SK-N-SH treated with all-trans-retinoic acid at 6 μM for 48 hours (cell line): ENCODE data around the gene CCNI2.
A peak's percentile ranks its signal among the peaks of the same experiment; 100 is the strongest.

Experiments
- ATAC-seq: fragments of 200-7000 bp; cut with Tn5 transposase; 3 replicates; pipeline ENCODE4 v1.9.1; 2020; ENCODE audit warnings: mild to moderate bottlenecking, moderate library complexity
- ARNTL ChIP-seq: fragments of 450-650 bp; formaldehyde crosslinking; IDR thresholded peaks from 2 replicates; pipeline ENCODE4 v1.5.0; 2020; ENCODE audit warnings: low read depth, mild to moderate bottlenecking, moderate library complexity, borderline replicate concordance
- BACH2 ChIP-seq: fragments of 250-450 bp; sonication (Bioruptor Pico); IDR thresholded peaks from 2 replicates; pipeline ENCODE4 v1.9.0; 2021; ENCODE audit warnings: mild to moderate bottlenecking, borderline replicate concordance
- CSRNP3 ChIP-seq: fragments of 250-450 bp; sonication (Bioruptor Pico); IDR thresholded peaks from 2 replicates; pipeline ENCODE4 v1.5.1; 2021; ENCODE audit warnings: mild to moderate bottlenecking, moderate library complexity
- ESRRG ChIP-seq: fragments of 250-450 bp; sonication (Bioruptor Pico); IDR thresholded peaks from 2 replicates; pipeline ENCODE4 v1.6.1; 2021; ENCODE audit warnings: mild to moderate bottlenecking
- GLIS3 ChIP-seq: fragments of 250-450 bp; sonication (Bioruptor Pico); IDR thresholded peaks from 2 replicates; pipeline ENCODE4 v1.5.0; 2020; ENCODE audit warnings: mild to moderate bottlenecking, moderate library complexity
- ISL1 ChIP-seq: fragments of 250-450 bp; sonication (Bioruptor Pico); IDR thresholded peaks from 2 replicates; pipeline ENCODE4 v2.1.2; 2022; ENCODE audit warnings: mild to moderate bottlenecking, moderate library complexity
- OSR1 ChIP-seq: fragments of 250-450 bp; sonication (Bioruptor Pico); IDR thresholded peaks from 2 replicates; pipeline ENCODE4 v1.8.0; 2022; ENCODE audit warnings: moderate library complexity, mild to moderate bottlenecking, inconsistent platforms
- PPARA ChIP-seq: fragments of 250-450 bp; sonication (Bioruptor Pico); IDR thresholded peaks from 2 replicates; pipeline ENCODE4 v1.5.0; 2020; ENCODE audit warnings: mild to moderate bottlenecking, borderline replicate concordance
- RARB ChIP-seq: fragments of 250-450 bp; sonication (Bioruptor Pico); IDR thresholded peaks from 2 replicates; pipeline ENCODE4 v1.8.0; 2021; ENCODE audit warnings: mild to moderate bottlenecking, moderate library complexity
- TCF4 ChIP-seq: fragments of 250-450 bp; sonication (Bioruptor Pico); IDR thresholded peaks from 2 replicates; pipeline ENCODE4 v1.8.0; 2021; ENCODE audit warnings: mild to moderate bottlenecking, moderate library complexity, borderline replicate concordance
- TOX ChIP-seq: fragments of 250-450 bp; sonication (Bioruptor Pico); IDR thresholded peaks from 2 replicates; pipeline ENCODE4 v1.8.0; 2021; ENCODE audit warnings: mild to moderate bottlenecking, moderate library complexity, borderline replicate concordance
- ZC3H10 ChIP-seq: fragments of 250-450 bp; sonication (Bioruptor Pico); IDR thresholded peaks from 2 replicates; pipeline ENCODE4 v1.5.1; 2021; ENCODE audit warnings: mild to moderate bottlenecking, moderate library complexity
- ZFP30 ChIP-seq: fragments of 450-650 bp; formaldehyde crosslinking; IDR thresholded peaks from 2 replicates; pipeline ENCODE4 v1.5.0; 2022; ENCODE audit warnings: mild to moderate bottlenecking, moderate library complexity
- ZNF565 ChIP-seq: fragments of 450-650 bp; formaldehyde crosslinking; conservative IDR thresholded peaks from 2 replicates; pipeline ENCODE4 v1.5.0; 2020; ENCODE audit warnings: low read depth, mild to moderate bottlenecking, moderate library complexity
- ZNF70 ChIP-seq: fragments of 450-650 bp; formaldehyde crosslinking; IDR thresholded peaks from 2 replicates; pipeline ENCODE4 v1.5.0; 2020; ENCODE audit warnings: mild to moderate bottlenecking, moderate library complexity
- ZNF8 ChIP-seq: fragments of 450-650 bp; formaldehyde crosslinking; IDR thresholded peaks from 2 replicates; pipeline ENCODE4 v1.5.0; 2020; ENCODE audit warnings: mild to moderate bottlenecking, moderate library complexity
- TF ChIP-seq, protein P1 (sequence below): fragments of 250-450 bp; sonication (Bioruptor Pico); IDR thresholded peaks from 2 replicates; pipeline ENCODE4 v1.5.1; 2020; ENCODE audit warnings: low read depth, mild to moderate bottlenecking, moderate library complexity
- TF ChIP-seq, protein P2 (sequence below): fragments of 250-450 bp; sonication (Bioruptor Pico); IDR thresholded peaks from 2 replicates; pipeline ENCODE4 v1.8.0; 2020; ENCODE audit warnings: mild to moderate bottlenecking, moderate library complexity, borderline replicate concordance
- TF ChIP-seq, protein P3 (sequence below): fragments of 250-450 bp; sonication (Bioruptor Pico); IDR thresholded peaks from 2 replicates; pipeline ENCODE4 v1.5.0; 2020; ENCODE audit warnings: mild to moderate bottlenecking, moderate library complexity
- TF ChIP-seq, protein P4 (sequence below): fragments of 250-450 bp; sonication (Bioruptor Pico); IDR thresholded peaks from 2 replicates; pipeline ENCODE4 v1.8.0; 2021; ENCODE audit warnings: low read depth, mild to moderate bottlenecking, moderate library complexity, borderline replicate concordance

Gene CCNI2

DNA sequence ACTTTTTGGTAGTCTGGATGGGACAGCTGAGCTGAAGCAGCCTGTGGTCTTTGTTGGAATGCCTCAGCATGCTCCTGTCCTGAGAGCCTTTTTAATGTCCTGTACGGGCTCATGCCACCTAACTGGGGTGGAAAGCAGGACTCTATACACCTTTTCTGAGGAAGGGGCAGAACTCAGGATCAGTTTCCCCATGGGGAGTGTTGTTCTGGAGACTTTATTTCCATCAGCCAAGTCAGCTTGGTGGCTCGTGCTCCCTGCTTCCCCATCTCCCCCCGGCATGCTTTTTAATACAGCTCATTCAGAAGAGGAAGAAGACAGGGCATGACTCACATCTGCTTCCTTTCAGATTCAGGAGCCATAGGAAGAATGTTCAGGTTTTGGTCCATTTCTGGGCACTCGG is 34.9 kb downstream of the CCNI2 start:
- ATAC-seq = peak; percentile 68
- no peak for TF ChIP-seq ZNF8

GRCh38 chr5:132785365-132785764 is 38.1 kb downstream of the CCNI2 start:
- ATAC-seq = no peak
- TF ChIP-seq OSR1 (CRISPR knock-in tag) (no peak), RARB (CRISPR knock-in tag) (no peak), TOX (CRISPR knock-in tag) (no peak), CSRNP3 (no peak), ZNF70 (CRISPR knock-in tag) (no peak)

DNA sequence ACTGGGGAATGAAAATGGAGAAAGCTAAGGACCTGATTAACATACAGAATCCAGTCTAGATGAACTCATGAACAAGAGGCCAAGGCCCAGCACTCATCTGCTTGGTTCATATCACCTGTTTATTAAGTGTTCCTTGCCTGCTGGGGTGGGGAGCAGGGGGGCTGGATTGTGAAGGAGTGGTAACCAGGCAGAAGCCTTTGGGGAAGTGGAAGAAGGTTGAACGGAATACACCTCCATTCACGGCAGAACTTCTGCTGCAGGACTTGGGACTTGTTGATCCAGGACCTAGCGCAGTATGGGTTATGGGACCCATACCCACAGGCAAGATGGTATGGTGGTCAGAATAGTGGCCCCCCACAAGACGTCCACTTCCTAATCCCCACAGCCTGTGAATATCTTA is 38.6 kb downstream of the CCNI2 start:
- ATAC-seq = no peak
- no peak for TF ChIP-seq ARNTL (CRISPR knock-in tag)
- TF ChIP-seq, protein P1, sequence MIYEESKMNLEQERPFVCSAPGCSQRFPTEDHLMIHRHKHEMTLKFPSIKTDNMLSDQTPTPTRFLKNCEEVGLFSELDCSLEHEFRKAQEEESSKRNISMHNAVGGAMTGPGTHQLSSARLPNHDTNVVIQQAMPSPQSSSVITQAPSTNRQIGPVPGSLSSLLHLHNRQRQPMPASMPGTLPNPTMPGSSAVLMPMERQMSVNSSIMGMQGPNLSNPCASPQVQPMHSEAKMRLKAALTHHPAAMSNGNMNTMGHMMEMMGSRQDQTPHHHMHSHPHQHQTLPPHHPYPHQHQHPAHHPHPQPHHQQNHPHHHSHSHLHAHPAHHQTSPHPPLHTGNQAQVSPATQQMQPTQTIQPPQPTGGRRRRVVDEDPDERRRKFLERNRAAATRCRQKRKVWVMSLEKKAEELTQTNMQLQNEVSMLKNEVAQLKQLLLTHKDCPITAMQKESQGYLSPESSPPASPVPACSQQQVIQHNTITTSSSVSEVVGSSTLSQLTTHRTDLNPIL (CRISPR knock-in tag) = no peak
- TF ChIP-seq CSRNP3 = no peak
- TF ChIP-seq TOX (CRISPR knock-in tag) = no peak
- TF ChIP-seq ESRRG (CRISPR knock-in tag) = no peak
- TF ChIP-seq ZNF565 = no peak
- TF ChIP-seq, protein P2, sequence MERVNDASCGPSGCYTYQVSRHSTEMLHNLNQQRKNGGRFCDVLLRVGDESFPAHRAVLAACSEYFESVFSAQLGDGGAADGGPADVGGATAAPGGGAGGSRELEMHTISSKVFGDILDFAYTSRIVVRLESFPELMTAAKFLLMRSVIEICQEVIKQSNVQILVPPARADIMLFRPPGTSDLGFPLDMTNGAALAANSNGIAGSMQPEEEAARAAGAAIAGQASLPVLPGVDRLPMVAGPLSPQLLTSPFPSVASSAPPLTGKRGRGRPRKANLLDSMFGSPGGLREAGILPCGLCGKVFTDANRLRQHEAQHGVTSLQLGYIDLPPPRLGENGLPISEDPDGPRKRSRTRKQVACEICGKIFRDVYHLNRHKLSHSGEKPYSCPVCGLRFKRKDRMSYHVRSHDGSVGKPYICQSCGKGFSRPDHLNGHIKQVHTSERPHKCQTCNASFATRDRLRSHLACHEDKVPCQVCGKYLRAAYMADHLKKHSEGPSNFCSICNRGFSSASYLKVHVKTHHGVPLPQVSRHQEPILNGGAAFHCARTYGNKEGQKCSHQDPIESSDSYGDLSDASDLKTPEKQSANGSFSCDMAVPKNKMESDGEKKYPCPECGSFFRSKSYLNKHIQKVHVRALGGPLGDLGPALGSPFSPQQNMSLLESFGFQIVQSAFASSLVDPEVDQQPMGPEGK (CRISPR knock-in tag) = no peak
- TF ChIP-seq BACH2 = no peak
- no peak for TF ChIP-seq OSR1 (CRISPR knock-in tag)
- no peak for TF ChIP-seq ISL1 (CRISPR knock-in tag)
- TF ChIP-seq ZNF70 (CRISPR knock-in tag) = no peak
- TF ChIP-seq TCF4 (CRISPR knock-in tag) = no peak
- no peak for TF ChIP-seq RARB (CRISPR knock-in tag)
- TF ChIP-seq PPARA (CRISPR knock-in tag) = no peak
- TF ChIP-seq GLIS3 (CRISPR knock-in tag) = no peak
- no peak for TF ChIP-seq ZFP30 (CRISPR knock-in tag)
- TF ChIP-seq ZNF8 = no peak
- TF ChIP-seq ZC3H10 = no peak
- TF ChIP-seq, protein P3, sequence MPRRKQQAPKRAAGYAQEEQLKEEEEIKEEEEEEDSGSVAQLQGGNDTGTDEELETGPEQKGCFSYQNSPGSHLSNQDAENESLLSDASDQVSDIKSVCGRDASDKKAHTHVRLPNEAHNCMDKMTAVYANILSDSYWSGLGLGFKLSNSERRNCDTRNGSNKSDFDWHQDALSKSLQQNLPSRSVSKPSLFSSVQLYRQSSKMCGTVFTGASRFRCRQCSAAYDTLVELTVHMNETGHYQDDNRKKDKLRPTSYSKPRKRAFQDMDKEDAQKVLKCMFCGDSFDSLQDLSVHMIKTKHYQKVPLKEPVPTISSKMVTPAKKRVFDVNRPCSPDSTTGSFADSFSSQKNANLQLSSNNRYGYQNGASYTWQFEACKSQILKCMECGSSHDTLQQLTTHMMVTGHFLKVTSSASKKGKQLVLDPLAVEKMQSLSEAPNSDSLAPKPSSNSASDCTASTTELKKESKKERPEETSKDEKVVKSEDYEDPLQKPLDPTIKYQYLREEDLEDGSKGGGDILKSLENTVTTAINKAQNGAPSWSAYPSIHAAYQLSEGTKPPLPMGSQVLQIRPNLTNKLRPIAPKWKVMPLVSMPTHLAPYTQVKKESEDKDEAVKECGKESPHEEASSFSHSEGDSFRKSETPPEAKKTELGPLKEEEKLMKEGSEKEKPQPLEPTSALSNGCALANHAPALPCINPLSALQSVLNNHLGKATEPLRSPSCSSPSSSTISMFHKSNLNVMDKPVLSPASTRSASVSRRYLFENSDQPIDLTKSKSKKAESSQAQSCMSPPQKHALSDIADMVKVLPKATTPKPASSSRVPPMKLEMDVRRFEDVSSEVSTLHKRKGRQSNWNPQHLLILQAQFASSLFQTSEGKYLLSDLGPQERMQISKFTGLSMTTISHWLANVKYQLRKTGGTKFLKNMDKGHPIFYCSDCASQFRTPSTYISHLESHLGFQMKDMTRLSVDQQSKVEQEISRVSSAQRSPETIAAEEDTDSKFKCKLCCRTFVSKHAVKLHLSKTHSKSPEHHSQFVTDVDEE (CRISPR knock-in tag) = no peak
- TF ChIP-seq, protein P4, sequence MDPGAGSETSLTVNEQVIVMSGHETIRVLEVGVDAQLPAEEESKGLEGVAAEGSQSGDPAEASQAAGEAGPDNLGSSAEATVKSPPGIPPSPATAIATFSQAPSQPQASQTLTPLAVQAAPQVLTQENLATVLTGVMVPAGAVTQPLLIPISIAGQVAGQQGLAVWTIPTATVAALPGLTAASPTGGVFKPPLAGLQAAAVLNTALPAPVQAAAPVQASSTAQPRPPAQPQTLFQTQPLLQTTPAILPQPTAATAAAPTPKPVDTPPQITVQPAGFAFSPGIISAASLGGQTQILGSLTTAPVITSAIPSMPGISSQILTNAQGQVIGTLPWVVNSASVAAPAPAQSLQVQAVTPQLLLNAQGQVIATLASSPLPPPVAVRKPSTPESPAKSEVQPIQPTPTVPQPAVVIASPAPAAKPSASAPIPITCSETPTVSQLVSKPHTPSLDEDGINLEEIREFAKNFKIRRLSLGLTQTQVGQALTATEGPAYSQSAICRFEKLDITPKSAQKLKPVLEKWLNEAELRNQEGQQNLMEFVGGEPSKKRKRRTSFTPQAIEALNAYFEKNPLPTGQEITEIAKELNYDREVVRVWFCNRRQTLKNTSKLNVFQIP (CRISPR knock-in tag) = no peak
